Activated naive CD8-positive, alpha-beta T cell (primary cell): ENCODE data around the gene GOLGA6L24.
A peak's percentile ranks its signal among the peaks of the same experiment; 100 is the strongest.
"Not testable (repeated sequence)": the region's sequence is repeated elsewhere in the genome, so short reads cannot be mapped to it uniquely, and the experiment has no call there.

Experiments
- H3K27ac Mint-ChIP-seq: one replicate; pipeline ENCODE4 v1.8.0; 2021; ENCODE audit warnings: mixed read lengths
- H3K27me3 Mint-ChIP-seq: one replicate; pipeline ENCODE4 v1.8.0; 2021; ENCODE audit warnings: mixed read lengths
- H3K36me3 Mint-ChIP-seq: one replicate; pipeline ENCODE4 v1.8.0; 2021; ENCODE audit warnings: mixed read lengths
- H3K4me1 Mint-ChIP-seq: one replicate; pipeline ENCODE4 v1.8.0; 2021; ENCODE audit warnings: low read depth, mixed read lengths
- H3K4me3 Mint-ChIP-seq: one replicate; pipeline ENCODE4 v1.8.0; 2021; ENCODE audit warnings: mild to moderate bottlenecking, mixed read lengths
- H3K9me3 Mint-ChIP-seq: one replicate; pipeline ENCODE4 v1.8.0; 2021; ENCODE audit warnings: low read depth, mixed read lengths

GOLGA6L24 gene, protein sequence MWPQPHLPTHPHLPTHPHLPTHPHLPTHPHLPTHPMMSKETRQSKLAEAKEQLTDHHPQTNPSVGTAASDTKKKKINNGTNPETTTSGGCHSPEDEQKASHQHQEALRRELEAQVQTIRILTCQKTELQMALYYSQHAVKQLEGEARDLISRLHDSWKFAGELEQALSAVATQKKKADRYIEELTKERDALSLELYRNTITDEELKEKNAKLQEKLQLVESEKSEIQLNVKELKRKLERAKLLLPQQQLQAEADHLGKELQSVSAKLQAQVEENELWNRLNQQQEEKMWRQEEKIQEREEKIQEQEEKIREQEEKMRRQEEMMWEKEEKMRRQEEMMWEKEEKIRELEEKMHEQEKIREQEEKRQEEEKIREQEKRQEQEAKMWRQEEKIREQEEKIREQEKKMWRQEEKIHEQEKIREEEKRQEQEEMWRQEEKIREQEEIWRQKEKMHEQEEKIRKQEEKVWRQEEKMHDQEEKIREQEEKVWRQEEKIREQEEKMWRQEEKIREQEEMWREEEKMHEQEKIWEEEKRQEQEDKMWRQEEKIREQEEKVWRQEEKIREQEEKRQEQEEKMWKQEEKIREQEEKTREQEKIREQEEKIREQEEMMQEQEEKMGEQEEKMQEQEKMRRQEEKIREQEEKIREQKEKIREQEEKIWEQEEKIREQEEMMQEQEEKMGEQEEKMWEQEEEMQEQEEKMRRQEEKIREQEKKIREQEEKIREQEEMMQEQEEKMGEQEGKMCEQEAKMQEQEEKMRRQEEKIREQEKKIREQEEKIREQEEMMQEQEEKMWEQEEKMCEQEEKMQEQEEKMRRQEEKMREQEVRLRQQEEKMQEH

GRCh38 chr15:28357984-28358383 lies at the start of gene GOLGA6L24:
Gene GOLGA6L24, minus strand, starts transcription at chr15:28358084. Its CDS starts 61 bp downstream, at chr15:28358023.
- not testable (repeated sequence) for H3K27ac Mint-ChIP-seq, H3K27me3 Mint-ChIP-seq, H3K4me3 Mint-ChIP-seq, H3K36me3 Mint-ChIP-seq, H3K4me1 Mint-ChIP-seq, H3K9me3 Mint-ChIP-seq

DNA sequence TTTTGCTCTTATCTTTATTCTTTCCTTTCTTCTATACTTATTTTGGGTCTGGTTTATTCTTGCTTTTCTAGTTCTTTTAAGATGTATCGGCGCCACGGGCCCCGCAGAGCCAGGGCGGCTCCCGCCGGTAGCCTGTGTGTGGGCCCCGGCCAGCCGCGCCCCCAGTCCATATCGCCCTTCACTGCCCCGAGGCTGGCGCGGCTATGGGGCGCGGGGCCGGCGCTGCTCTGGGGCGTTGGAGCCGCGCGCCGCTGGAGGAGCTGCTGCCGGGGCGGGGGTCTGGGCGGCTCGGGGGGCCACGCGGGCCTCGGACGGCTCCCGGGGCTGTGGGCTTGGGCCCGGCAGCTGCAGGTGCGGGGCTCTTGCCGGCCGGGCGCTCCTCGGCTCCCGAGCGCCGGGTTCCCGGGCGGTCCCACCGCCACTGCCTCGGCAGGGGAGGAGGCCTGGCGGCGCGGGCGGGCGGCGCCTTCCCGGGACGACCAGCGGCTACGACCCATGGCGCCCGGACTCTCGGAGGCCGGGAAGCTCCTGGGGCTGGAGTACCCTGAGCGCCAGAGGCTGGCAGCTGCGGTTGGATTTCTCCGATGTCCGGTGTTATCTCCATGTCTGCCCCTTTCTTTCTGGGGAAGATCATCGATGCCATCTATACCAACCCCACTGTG lies 45.0 kb upstream of the GOLGA6L24 start:
- H3K27ac Mint-ChIP-seq, H3K9me3 Mint-ChIP-seq, H3K36me3 Mint-ChIP-seq, H3K27me3 Mint-ChIP-seq, H3K4me1 Mint-ChIP-seq, H3K4me3 Mint-ChIP-seq: not testable (repeated sequence)

DNA sequence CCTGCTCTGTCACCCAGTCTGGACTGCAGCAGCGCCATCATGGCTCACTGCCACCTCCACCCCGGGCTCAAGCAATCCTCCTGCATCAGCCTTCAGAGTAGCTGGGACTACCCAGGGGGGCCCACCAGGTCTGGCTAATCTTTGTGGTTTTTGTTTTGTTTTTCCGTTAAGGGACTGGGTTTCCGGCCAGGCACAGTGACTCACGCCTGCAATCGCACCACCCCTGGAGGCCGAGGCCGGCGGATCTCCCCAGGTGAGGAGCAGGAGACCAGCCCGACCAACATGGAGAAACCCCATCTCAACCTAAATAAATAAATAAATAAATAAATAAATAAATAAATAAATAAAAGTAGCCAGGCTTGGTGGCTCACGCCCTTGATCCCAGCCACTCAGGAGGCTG lies 38.1 kb upstream of the GOLGA6L24 start:
- not testable (repeated sequence) for H3K27me3 Mint-ChIP-seq, H3K36me3 Mint-ChIP-seq, H3K27ac Mint-ChIP-seq, H3K9me3 Mint-ChIP-seq, H3K4me1 Mint-ChIP-seq, H3K4me3 Mint-ChIP-seq

DNA sequence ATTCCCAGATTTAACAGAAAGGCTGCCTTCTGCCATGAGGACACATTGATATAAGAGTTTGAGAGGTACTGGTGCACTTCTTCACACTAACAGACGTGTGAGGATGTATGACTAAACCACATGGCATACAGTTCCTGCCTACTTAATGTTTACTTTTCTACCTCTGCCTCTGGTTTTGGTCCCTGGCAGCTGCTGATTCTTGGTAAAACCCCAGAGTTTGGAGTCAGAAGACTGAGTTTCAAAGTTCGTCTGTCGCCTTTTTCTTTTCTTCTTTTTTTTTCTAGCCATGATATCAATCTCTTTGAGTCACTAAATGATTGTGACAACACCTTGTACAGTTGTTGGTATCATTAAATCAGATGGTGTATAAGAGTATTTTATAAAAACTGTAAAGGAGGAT lies 22.2 kb upstream of the GOLGA6L24 start:
- not testable (repeated sequence) for H3K27me3 Mint-ChIP-seq, H3K4me3 Mint-ChIP-seq, H3K36me3 Mint-ChIP-seq, H3K9me3 Mint-ChIP-seq, H3K4me1 Mint-ChIP-seq, H3K27ac Mint-ChIP-seq

GRCh38 chr15:28378364-28378763 lies 20.5 kb upstream of the GOLGA6L24 start, which contains the start of gene GOLGA8F:
Gene GOLGA8F, plus strand, starts transcription at chr15:28378664. Its CDS starts 98 bp downstream, at chr15:28378762.
- H3K27ac Mint-ChIP-seq, H3K4me1 Mint-ChIP-seq, H3K4me3 Mint-ChIP-seq, H3K36me3 Mint-ChIP-seq, H3K9me3 Mint-ChIP-seq, H3K27me3 Mint-ChIP-seq: not testable (repeated sequence)

DNA sequence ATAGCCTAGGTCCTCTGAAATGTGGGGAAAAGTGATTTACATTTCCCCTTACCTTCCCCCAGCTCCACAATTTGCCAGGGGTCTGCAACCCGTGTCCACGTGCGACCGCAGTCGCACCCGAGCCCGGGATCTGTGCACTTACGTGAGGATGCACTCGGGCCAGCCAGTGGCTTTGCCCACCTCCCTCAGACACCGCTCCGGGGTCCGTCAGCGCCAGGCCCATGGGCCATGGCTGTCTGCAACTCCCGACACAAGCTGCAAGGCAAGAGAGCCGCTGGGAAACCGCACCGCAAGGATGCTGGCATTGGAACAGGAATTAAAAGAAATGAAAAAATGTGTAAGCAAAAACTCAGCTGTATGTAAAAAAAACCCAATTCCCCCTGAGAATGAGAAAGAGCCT lies 7.6 kb upstream of the GOLGA6L24 start:
- not testable (repeated sequence) for H3K9me3 Mint-ChIP-seq, H3K36me3 Mint-ChIP-seq, H3K27me3 Mint-ChIP-seq, H3K27ac Mint-ChIP-seq, H3K4me3 Mint-ChIP-seq, H3K4me1 Mint-ChIP-seq

DNA sequence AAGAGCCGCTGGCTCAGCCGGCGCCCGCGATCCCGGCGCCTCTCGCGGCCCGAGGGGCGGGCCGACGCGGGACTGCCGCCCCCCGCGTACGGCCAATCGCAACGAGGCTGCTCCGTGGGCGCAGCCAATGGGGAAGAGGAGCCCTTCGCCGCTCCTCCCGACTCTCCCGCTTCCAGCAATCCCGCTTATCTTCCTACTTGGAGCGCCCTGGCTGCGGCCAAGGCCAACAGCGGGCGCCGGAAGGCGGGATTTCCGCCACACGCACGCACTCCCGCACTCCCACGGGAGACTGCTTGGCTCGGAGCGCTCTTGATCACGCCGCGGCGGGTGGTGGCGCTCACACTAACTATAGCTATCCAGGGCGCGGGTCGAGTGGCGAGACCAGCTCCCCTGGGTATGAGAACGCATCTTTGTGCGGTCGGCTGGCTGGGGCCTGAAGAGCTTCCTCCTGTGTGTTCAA lies 35.7 kb downstream of the GOLGA6L24 start, which contains the start of gene HERC2:
TSS of gene HERC2 (minus strand) at position 51 of the 460 bp plus-strand sequence. CDS start 746 bp downstream, outside the sequence.
- H3K4me1 Mint-ChIP-seq, result peaks cover 11% of the 10 kb centered on the region
- not testable (repeated sequence) for H3K36me3 Mint-ChIP-seq, H3K9me3 Mint-ChIP-seq, H3K27me3 Mint-ChIP-seq
- peak within 1 kb of the TSS; percentile 96 for H3K4me3 Mint-ChIP-seq
- H3K27ac Mint-ChIP-seq, result peak within 1 kb of the TSS; percentile 88

DNA sequence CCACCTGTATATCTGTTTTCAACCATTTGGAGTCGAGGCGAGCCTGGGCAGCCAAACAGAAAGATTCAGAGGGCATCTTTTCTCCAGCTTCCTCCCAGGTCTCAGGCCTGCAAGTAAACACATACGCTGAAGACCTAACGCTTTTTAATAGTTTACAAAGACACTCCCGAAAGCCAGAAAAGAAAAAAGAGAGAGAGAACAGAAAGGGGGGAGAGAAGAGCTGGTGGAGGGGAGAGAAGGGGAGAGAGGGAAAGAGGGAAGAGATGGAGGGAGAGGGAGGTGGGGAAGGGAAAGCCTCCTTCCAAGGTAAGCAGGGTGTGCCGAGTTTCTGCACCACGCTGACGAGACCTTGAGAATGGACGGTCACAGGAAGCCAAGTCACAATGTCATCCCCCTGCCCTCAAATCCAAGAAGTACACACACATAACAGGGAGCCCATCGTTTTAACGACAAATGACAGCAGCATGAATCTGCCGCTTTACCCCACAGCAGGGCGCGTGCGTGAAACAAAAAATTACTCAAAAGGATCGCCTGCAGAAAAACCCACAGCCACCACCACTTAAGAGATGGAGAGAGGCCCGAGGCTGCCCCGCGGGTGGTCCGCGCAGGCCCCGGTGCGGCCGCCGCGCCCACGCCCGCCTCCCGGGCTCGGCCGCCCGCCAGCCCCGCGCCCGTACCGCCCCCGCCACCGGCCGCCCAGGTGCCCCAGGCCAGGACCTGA lies 36.4 kb downstream of the GOLGA6L24 start:
- H3K27ac Mint-ChIP-seq, result peak overlapping the region; percentile 88
- H3K9me3 Mint-ChIP-seq, H3K27me3 Mint-ChIP-seq, H3K36me3 Mint-ChIP-seq: not testable (repeated sequence)
- peaks cover 11% of the 10 kb centered on the region for H3K4me1 Mint-ChIP-seq
- H3K4me3 Mint-ChIP-seq, result peak overlapping the region; percentile 96

DNA sequence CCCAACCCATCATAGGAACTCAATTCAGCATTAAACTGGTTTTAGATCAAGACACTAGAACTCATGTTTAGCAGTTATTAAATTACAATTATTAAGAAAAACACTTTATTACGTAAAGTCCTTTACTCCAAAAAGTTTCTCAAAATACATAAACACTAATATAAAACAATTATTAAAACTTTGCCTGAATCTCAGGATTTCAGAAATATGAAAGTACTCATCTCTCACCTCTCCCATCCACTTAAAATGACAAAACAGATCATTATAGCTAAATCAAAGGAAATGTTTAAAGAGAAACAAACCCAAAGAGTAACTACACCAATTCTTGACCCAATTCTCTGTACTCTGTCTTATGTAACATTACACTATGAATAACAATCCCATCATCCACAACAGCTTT lies 38.2 kb downstream of the GOLGA6L24 start:
- not testable (repeated sequence) for H3K27ac Mint-ChIP-seq, H3K4me3 Mint-ChIP-seq, H3K9me3 Mint-ChIP-seq, H3K27me3 Mint-ChIP-seq, H3K36me3 Mint-ChIP-seq
- peaks cover 11% of the 10 kb centered on the region for H3K4me1 Mint-ChIP-seq

GRCh38 chr15:28318828-28319227 lies 39.1 kb downstream of the GOLGA6L24 start:
- not testable (repeated sequence) for H3K4me3 Mint-ChIP-seq, H3K27ac Mint-ChIP-seq, H3K36me3 Mint-ChIP-seq, H3K9me3 Mint-ChIP-seq, H3K27me3 Mint-ChIP-seq
- peaks cover 14% of the 10 kb centered on the region for H3K4me1 Mint-ChIP-seq

DNA sequence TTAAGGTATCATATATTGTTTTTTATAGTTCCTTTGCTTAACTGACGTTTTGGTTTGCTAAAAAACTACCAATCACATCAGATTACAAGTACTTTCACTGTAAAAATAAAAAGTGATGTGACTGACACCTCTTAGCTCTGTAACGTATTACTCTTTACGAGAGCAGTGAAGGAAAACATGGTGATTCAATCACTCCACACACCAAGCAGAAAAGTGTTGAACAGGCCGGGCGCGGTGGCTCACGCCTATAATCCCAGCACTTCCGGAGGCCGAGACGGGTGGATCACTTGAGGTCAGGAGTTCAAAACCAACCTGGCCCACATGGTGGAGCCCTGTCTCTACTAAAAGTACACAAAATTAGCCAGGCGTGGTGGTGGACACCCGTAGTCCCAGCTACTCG lies 39.8 kb downstream of the GOLGA6L24 start:
- not testable (repeated sequence) for H3K9me3 Mint-ChIP-seq, H3K27ac Mint-ChIP-seq, H3K36me3 Mint-ChIP-seq, H3K4me3 Mint-ChIP-seq, H3K27me3 Mint-ChIP-seq
- H3K4me1 Mint-ChIP-seq, result peaks cover 14% of the 10 kb centered on the region

GRCh38 chr15:28316958-28317357 lies 40.9 kb downstream of the GOLGA6L24 start:
- H3K27ac Mint-ChIP-seq, H3K4me3 Mint-ChIP-seq, H3K36me3 Mint-ChIP-seq, H3K27me3 Mint-ChIP-seq, H3K9me3 Mint-ChIP-seq: not testable (repeated sequence)
- H3K4me1 Mint-ChIP-seq, result peaks cover 14% of the 10 kb centered on the region

DNA sequence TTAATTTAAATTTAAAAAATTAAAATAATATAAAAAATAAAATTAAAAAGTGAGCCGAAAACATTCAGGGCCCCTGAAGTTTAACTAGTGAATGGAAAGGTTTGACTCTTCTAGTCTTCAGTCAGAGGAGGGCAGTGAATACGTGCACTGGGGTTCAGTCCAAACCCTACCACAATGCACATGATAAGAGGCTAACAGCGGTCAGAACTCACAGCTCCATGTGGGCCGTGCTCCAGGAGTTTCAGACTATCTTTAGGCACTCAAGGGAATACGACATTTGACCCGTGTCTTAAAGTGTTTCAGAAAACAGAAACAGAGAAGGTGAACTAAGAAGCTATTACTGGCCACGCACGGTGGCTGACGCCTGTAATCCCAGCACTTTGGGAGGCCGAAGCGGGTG lies 47.4 kb downstream of the GOLGA6L24 start:
- peaks cover 25% of the 10 kb centered on the region for H3K36me3 Mint-ChIP-seq
- H3K27ac Mint-ChIP-seq, H3K27me3 Mint-ChIP-seq: not testable (repeated sequence)

GRCh38 chr15:28308718-28309117 lies 49.2 kb downstream of the GOLGA6L24 start:
- H3K4me1 Mint-ChIP-seq, H3K27ac Mint-ChIP-seq, H3K9me3 Mint-ChIP-seq, H3K27me3 Mint-ChIP-seq, H3K4me3 Mint-ChIP-seq: not testable (repeated sequence)
- peaks cover 17% of the 10 kb centered on the region for H3K36me3 Mint-ChIP-seq

More for the DNA sequence above, 47.4 kb downstream of the GOLGA6L24 start:
- not testable (repeated sequence) for H3K4me3 Mint-ChIP-seq, H3K4me1 Mint-ChIP-seq, H3K9me3 Mint-ChIP-seq
